Cardiac muscle cell (in vitro differentiated cells and primary cell): ENCODE measurements around the gene NOB1. TPM values are rescaled to one million over a fixed set of nuclear protein-coding genes. Genes with fewer than 3 reads are reported as not detected.

Source experiments
- DNase-seq, 2 donors: peaks; one replicate each; pipeline versions ENCODE4 v3.0.0 to v3.0.0-alpha.2; 2010 to 2017; ENCODE audit warnings: low read depth in 1 of 2, low spot score in 1 of 2
- H3K27ac ChIP-seq: fragments of 200-600 bp; sonication (generic); 2 replicates; pipeline ENCODE4 v1.5.1; 2016
- H3K27me3 ChIP-seq: fragments of 200-600 bp; sonication (generic); 2 replicates; pipeline ENCODE4 v1.6.0; 2016; ENCODE audit warnings: control low read depth
- H3K36me3 ChIP-seq: fragments of 200-600 bp; sonication (generic); 2 replicates; pipeline ENCODE4 v1.5.1; 2016; ENCODE audit warnings: control low read depth
- H3K4me1 ChIP-seq: fragments of 200-600 bp; sonication (generic); 2 replicates; pipeline ENCODE4 v1.8.1; 2017; ENCODE audit warnings: low read depth, mild to moderate bottlenecking, mixed run types
- H3K4me3 ChIP-seq: fragments of 200-600 bp; sonication (generic); 2 replicates; pipeline ENCODE4 v1.5.1; 2016; ENCODE audit warnings: mild to moderate bottlenecking
- H3K9me3 ChIP-seq: fragments of 200-600 bp; sonication (generic); 2 replicates; pipeline ENCODE4 v1.5.1; 2017; ENCODE audit warnings: low read depth, mild to moderate bottlenecking, control low read depth
- CTCF ChIP-seq: IDR thresholded peaks from 2 replicates; pipeline ENCODE4 v1.5.1; 2012; ENCODE audit warnings: low read depth, mild to moderate bottlenecking, low read length
- polyA plus RNA-seq: library from polyadenylated mRNA; unstranded; fragments of >200 nt; fragmentation: Nextera tagmentation; extraction: Ambion mirVana; gene quantifications from 2 replicates; pipeline ENCODE4 v1.2.1, GENCODE V29; 2016
- total RNA-seq: library from RNA; depleted of rRNA; stranded (reverse); fragments of >200 nt; gene quantifications from 2 replicates; pipeline ENCODE4 v1.2.3, GENCODE V29; 2016

Gene NOB1
- total RNA-seq (19.9 and 34.0 TPM in 2 replicates), polyA plus RNA-seq (26.8 and 35.3 TPM in 2 replicates)

- DNase-seq, result peak; percentile 98
- peak within 1 kb of the TSS; percentile 77 for H3K4me3 ChIP-seq
- peaks cover 5% of the 10 kb centered on the region for H3K4me1 ChIP-seq
- peak within 1 kb of the TSS; percentile 63 for H3K27ac ChIP-seq
- H3K36me3 ChIP-seq, result peaks cover 8% of the 10 kb centered on the region
- H3K27me3 ChIP-seq, result no peaks in the 10 kb centered on the region
- peak; percentile 97 for TF ChIP-seq CTCF
- H3K9me3 ChIP-seq, result no peaks in the 10 kb centered on the region
Measured at GRCh38 chr16:69754469-69755310, at the start of gene NOB1. NOB1 (minus strand) TSS chr16:69754926; CDS start chr16:69754910, 16 bp downstream.

GRCh38 chr16:69804297-69804696 is 49.6 kb upstream of the NOB1 start:
- no peak for TF ChIP-seq CTCF
- no peaks in the 10 kb centered on the region for H3K4me1 ChIP-seq
- no peaks in the 10 kb centered on the region for H3K36me3 ChIP-seq
- no peak for DNase-seq
- no peaks in the 10 kb centered on the region for H3K27me3 ChIP-seq
- H3K9me3 ChIP-seq, result no peaks in the 10 kb centered on the region
- no peak overlapping the region for H3K4me3 ChIP-seq
- no peak overlapping the region for H3K27ac ChIP-seq

- no peak for TF ChIP-seq CTCF
- DNase-seq, result no peak
- Histone ChIP-seq H3K27ac (no peak overlapping the region), H3K36me3 (no peaks in the 10 kb centered on the region), H3K4me3 (no peak overlapping the region), H3K27me3 (no peaks in the 10 kb centered on the region), H3K4me1 (peaks cover 7% of the 10 kb centered on the region), H3K9me3 (no peaks in the 10 kb centered on the region)
Measured at GRCh38 chr16:69799611-69800031, 44.9 kb upstream of the NOB1 start.

- Histone ChIP-seq H3K36me3 (no peaks in the 10 kb centered on the region), H3K27me3 (no peaks in the 10 kb centered on the region), H3K4me1 (peaks cover 7% of the 10 kb centered on the region), H3K9me3 (no peaks in the 10 kb centered on the region), H3K27ac (no peak overlapping the region), H3K4me3 (no peak overlapping the region)
- peak; percentile 25 to 46 for DNase-seq
- TF ChIP-seq CTCF, result peak; percentile 51
Measured at GRCh38 chr16:69798466-69798865, 43.7 kb upstream of the NOB1 start.

GRCh38 chr16:69796285-69797118 is 41.8 kb upstream of the NOB1 start:
- no peaks in the 10 kb centered on the region for H3K9me3 ChIP-seq
- H3K4me3 ChIP-seq, result no peak overlapping the region
- no peaks in the 10 kb centered on the region for H3K27me3 ChIP-seq
- peak; percentile 78 to 81 for DNase-seq
- TF ChIP-seq CTCF, result peak; percentile 80
- no peak overlapping the region for H3K27ac ChIP-seq
- H3K4me1 ChIP-seq, result peaks cover 7% of the 10 kb centered on the region
- no peaks in the 10 kb centered on the region for H3K36me3 ChIP-seq
